ENCODE results near the gene DIP2B.

DNA sequence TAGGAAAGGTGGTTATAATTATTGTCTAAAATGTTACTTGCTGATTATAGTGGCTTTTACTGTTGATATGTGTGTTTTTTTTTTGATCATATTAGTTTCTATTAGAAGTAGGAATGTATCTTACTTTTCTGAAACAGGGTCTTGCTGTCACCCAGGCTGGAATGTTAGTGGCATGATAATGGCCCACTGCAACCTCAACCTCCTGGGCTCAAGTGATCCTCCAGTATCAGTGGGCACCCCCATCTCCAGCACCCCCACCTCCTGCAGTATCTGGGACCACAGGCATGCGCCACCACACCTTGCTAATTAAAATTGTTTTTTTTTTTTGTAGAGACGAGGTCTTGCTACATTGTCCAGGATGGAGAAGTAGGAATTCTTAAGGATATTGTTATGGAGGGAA, 270.5 kb downstream of the DIP2B start:
- TF ChIP-seq, protein P1, sequence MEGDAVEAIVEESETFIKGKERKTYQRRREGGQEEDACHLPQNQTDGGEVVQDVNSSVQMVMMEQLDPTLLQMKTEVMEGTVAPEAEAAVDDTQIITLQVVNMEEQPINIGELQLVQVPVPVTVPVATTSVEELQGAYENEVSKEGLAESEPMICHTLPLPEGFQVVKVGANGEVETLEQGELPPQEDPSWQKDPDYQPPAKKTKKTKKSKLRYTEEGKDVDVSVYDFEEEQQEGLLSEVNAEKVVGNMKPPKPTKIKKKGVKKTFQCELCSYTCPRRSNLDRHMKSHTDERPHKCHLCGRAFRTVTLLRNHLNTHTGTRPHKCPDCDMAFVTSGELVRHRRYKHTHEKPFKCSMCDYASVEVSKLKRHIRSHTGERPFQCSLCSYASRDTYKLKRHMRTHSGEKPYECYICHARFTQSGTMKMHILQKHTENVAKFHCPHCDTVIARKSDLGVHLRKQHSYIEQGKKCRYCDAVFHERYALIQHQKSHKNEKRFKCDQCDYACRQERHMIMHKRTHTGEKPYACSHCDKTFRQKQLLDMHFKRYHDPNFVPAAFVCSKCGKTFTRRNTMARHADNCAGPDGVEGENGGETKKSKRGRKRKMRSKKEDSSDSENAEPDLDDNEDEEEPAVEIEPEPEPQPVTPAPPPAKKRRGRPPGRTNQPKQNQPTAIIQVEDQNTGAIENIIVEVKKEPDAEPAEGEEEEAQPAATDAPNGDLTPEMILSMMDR (conservative IDR thresholded peaks at IDR 0.05; ENCODE audit: low read length), result no peak
- TF ChIP-seq EZH2phosphoT487 (IDR thresholded peaks at IDR 0.05; ENCODE audit: borderline replicate concordance, low read depth, low read length), result no peak
